Stimulated activated naive CD8-positive, alpha-beta T cell treated with anti-CD3 and anti-CD28 coated beads, Interleukin-15, amount 100 ng/mL, for 72 hours (primary cell): ENCODE data around the gene ASCC2.
"Not testable (repeated sequence)": the region's sequence is repeated elsewhere in the genome, so short reads cannot be mapped to it uniquely, and the experiment has no call there.

Experiments used
- ATAC-seq: fragments of 150-1000 bp; cut with Tn5 transposase; 2 replicates; pipeline ENCODE4 v1.10.0; 2021; ENCODE audit warnings: mild to moderate bottlenecking, moderate library complexity
- DNase-seq, 2 donors: peaks; one replicate each; pipeline ENCODE4 v3.0.0; 2021 to 2022
- H3K27ac Mint-ChIP-seq, 2 donors: one replicate each; pipeline ENCODE4 v1.8.0; 2022; ENCODE audit warnings: mild to moderate bottlenecking in 2 of 2, mixed read lengths in 2 of 2, moderate library complexity in 2 of 2
- H3K27me3 Mint-ChIP-seq: one replicate; pipeline ENCODE4 v1.8.0; 2022; ENCODE audit warnings: mixed read lengths
- H3K4me1 Mint-ChIP-seq: one replicate; pipeline ENCODE4 v1.8.0; 2022; ENCODE audit warnings: mild to moderate bottlenecking, mixed read lengths
- H3K4me3 Mint-ChIP-seq, 2 donors: one replicate each; pipeline ENCODE4 v1.8.0; 2022; ENCODE audit warnings: mild to moderate bottlenecking in 2 of 2, mixed read lengths in 2 of 2, moderate library complexity in 1 of 2
- H3K9me3 Mint-ChIP-seq, 2 donors: one replicate each; pipeline ENCODE4 v1.8.0; 2022; ENCODE audit warnings: mixed read lengths in 2 of 2

ASCC2 gene

DNA sequence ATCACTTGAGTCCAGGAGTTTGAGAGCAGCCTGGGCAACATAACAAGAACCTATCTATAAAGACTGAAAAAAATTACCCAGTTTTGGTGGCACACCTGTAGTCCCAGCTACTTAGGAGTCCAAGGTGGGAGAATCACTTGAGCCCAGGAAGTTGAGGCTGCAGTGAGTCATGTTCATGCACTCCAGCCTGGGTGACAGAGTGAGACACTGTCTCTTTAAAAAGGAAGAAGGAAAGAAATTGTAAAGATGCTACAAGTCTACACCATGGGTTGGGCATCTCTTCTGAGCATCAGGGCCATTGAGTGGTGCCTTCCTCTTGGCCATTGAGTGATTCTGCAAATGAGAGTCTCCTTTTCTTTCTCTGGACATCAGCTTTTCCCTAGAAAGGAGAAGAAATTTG, 29.2 kb upstream of the ASCC2 start:
- DNase-seq: no peak
- peak overlapping the region in 1 of 2 donors; percentile 34 for H3K27ac Mint-ChIP-seq
- no peaks in the 10 kb centered on the region for H3K9me3 Mint-ChIP-seq
- peaks cover 10% of the 10 kb centered on the region for H3K27me3 Mint-ChIP-seq
- H3K4me3 Mint-ChIP-seq: no peak overlapping the region
- peaks cover 6% of the 10 kb centered on the region for H3K4me1 Mint-ChIP-seq
- ATAC-seq: no peak

GRCh38 chr22:29865572-29865971, 27.5 kb upstream of the ASCC2 start:
- not testable (repeated sequence) for H3K9me3 Mint-ChIP-seq

DNA sequence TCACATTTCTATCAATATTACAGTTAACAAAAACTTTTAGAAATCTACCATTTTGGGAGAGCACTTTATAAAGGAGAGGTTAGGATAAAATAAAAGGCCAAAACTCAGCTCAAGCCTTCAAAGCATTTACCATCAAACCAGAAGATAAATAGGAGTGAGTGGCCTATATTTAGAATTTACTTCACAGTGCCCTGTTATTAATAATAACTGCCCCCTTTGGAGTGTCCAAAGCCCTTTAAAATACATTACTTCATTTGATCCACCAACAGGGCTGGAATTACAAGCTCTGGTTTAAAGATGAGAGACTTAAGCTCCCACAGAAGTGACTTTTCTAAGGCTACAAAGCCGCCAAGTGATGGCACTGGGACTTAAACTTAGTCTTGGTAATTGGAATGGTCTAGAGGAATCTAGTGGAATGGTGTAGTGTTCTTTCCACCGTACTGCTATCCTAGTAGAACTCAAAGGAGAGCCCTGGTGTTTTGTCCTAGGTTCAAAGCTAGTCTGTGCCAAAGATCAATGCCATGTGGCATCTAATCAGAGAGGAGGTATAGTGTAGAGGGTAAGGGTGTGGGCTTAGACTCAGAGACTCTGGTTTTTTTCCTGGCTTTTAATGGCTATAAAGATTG, 23.7 kb upstream of the ASCC2 start:
- Mint-ChIP-seq H3K4me1 (no peaks in the 10 kb centered on the region), H3K27ac (no peak overlapping the region), H3K27me3 (no peaks in the 10 kb centered on the region), H3K9me3 (no peaks in the 10 kb centered on the region), H3K4me3 (no peak overlapping the region)
- DNase-seq (no peak), ATAC-seq (no peak)

More at GRCh38 chr22:29865572-29865971, 27.5 kb upstream of the ASCC2 start:
- not testable (repeated sequence) for H3K4me1 Mint-ChIP-seq, ATAC-seq, DNase-seq, H3K4me3 Mint-ChIP-seq, H3K27ac Mint-ChIP-seq
- peaks cover 10% of the 10 kb centered on the region for H3K27me3 Mint-ChIP-seq

- Mint-ChIP-seq H3K27me3 (no peaks in the 10 kb centered on the region), H3K4me3 (no peak overlapping the region), H3K9me3 (no peaks in the 10 kb centered on the region), H3K4me1 (no peaks in the 10 kb centered on the region), H3K27ac (peak overlapping the region in 1 of 2 donors; percentile 2)
- no peak for ATAC-seq
- no peak for DNase-seq
These were observed 22.1 kb upstream of the ASCC2 start for GRCh38 chr22:29860006-29860766.

DNA sequence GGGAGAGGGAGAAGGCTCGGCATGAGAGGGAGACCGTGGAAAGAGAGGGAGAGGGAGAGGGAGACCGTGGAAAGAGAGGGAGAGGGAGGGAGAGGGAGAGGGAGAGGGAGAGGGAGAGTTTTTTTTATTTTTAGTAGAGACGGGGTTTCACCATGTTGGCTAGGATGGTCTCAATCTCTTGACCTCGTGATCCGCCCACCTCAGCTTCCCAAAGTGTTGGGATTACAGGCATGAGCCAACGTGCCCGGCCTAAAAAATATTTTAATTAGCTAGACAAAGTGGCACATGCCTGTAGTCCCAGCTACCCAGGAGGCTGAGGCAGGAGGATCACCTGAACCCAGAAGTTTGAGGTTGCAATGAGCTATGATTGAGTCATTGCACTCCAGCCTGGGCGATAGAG, 21.0 kb upstream of the ASCC2 start:
- not testable (repeated sequence) for ATAC-seq, H3K4me1 Mint-ChIP-seq, H3K27me3 Mint-ChIP-seq, H3K9me3 Mint-ChIP-seq, H3K4me3 Mint-ChIP-seq, H3K27ac Mint-ChIP-seq, DNase-seq

GRCh38 chr22:29856496-29856895, 18.4 kb upstream of the ASCC2 start:
- no peaks in the 10 kb centered on the region for H3K9me3 Mint-ChIP-seq
- H3K4me1 Mint-ChIP-seq: no peaks in the 10 kb centered on the region
- H3K27me3 Mint-ChIP-seq: peaks cover 7% of the 10 kb centered on the region
- no peak overlapping the region for H3K27ac Mint-ChIP-seq
- H3K4me3 Mint-ChIP-seq: no peak overlapping the region
- DNase-seq (no peak), ATAC-seq (no peak)

GRCh38 chr22:29855611-29856181, 17.6 kb upstream of the ASCC2 start:
- H3K27me3 Mint-ChIP-seq: peaks cover 7% of the 10 kb centered on the region
- ATAC-seq: no peak
- no peak for DNase-seq
- peak overlapping the region in 1 of 2 donors; percentile 44 for H3K27ac Mint-ChIP-seq
- H3K4me3 Mint-ChIP-seq: no peak overlapping the region
- H3K4me1 Mint-ChIP-seq: no peaks in the 10 kb centered on the region
- H3K9me3 Mint-ChIP-seq: no peaks in the 10 kb centered on the region

DNA sequence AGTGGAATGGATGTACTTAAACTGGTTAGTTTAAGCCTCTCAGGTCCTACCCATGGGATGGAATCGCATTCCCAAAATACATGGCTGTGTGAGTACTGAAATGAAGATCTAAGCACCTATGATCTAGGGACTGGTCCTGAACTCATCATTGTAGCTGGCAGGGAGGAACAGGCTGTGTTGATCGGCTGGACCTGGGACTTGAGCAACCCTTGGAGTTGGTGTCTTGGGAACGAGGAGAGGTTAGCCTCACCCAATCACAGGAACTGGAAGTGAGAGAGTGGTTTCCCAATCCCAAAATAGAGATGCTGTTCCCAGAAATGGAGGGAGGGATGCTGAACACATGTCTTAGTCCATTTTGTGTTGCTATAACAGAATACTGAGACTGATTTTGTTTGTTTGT, 16.4 kb upstream of the ASCC2 start:
- H3K27ac Mint-ChIP-seq: no peak overlapping the region
- no peaks in the 10 kb centered on the region for H3K9me3 Mint-ChIP-seq
- DNase-seq (no peak), ATAC-seq (no peak)
- H3K27me3 Mint-ChIP-seq: peaks cover 7% of the 10 kb centered on the region
- no peaks in the 10 kb centered on the region for H3K4me1 Mint-ChIP-seq
- no peak overlapping the region for H3K4me3 Mint-ChIP-seq

- ATAC-seq (no peak), DNase-seq (no peak)
- Mint-ChIP-seq H3K4me3 (no peak overlapping the region), H3K9me3 (peaks cover 8 to 13% of the 10 kb centered on the region in 2 donors), H3K27me3 (no peaks in the 10 kb centered on the region), H3K27ac (no peak overlapping the region), H3K4me1 (no peaks in the 10 kb centered on the region)
These were observed 10.0 kb upstream of the ASCC2 start for GRCh38 chr22:29848111-29848510.

- ATAC-seq: no peak
- H3K27ac Mint-ChIP-seq: no peak overlapping the region
- H3K4me3 Mint-ChIP-seq: no peak overlapping the region
- H3K9me3 Mint-ChIP-seq: peaks cover 8 to 13% of the 10 kb centered on the region in 2 donors
- DNase-seq: no peak
- no peaks in the 10 kb centered on the region for H3K27me3 Mint-ChIP-seq
- H3K4me1 Mint-ChIP-seq: no peaks in the 10 kb centered on the region
These were observed 8.2 kb upstream of the ASCC2 start for GRCh38 chr22:29846290-29846689.

GRCh38 chr22:29842740-29843139, 4.7 kb upstream of the ASCC2 start:
- Mint-ChIP-seq H3K4me1 (peaks cover 11% of the 10 kb centered on the region), H3K27ac (no peak overlapping the region), H3K4me3 (no peak overlapping the region), H3K9me3 (peaks cover 13% of the 10 kb centered on the region in 2 donors), H3K27me3 (no peaks in the 10 kb centered on the region)
- ATAC-seq: no peak
- DNase-seq: no peak

GRCh38 chr22:29842172-29842571, 4.1 kb upstream of the ASCC2 start:
- Mint-ChIP-seq H3K4me3 (no peak overlapping the region), H3K27ac (no peak overlapping the region), H3K27me3 (no peaks in the 10 kb centered on the region), H3K9me3 (peaks cover 13% of the 10 kb centered on the region in 2 donors), H3K4me1 (peaks cover 17% of the 10 kb centered on the region)
- ATAC-seq (no peak), DNase-seq (no peak)

DNA sequence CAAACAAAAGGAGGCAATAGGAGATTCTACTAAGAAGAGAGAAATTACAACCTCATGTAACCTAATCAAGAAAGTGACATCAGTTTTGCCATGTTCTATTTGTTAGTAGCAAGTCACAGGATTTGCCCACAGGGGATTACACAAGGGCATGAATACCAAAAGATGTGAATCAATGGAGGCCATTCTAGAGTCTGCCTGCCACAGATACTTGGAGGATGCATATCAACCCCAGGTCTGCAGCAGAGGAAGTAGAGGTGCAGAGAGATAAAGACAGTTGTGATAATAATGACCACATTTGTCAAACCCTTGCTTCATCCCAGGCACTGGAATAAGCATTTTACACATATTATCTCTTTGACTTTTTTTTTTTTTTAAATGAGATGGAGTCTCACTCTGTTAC, 2.4 kb upstream of the ASCC2 start:
- H3K9me3 Mint-ChIP-seq: peaks cover 2 to 5% of the 10 kb centered on the region in 2 donors
- H3K27ac Mint-ChIP-seq: no peak overlapping the region
- peaks cover 32% of the 10 kb centered on the region for H3K4me1 Mint-ChIP-seq
- H3K27me3 Mint-ChIP-seq: no peaks in the 10 kb centered on the region
- DNase-seq (no peak), ATAC-seq (no peak)
- no peak overlapping the region for H3K4me3 Mint-ChIP-seq

DNA sequence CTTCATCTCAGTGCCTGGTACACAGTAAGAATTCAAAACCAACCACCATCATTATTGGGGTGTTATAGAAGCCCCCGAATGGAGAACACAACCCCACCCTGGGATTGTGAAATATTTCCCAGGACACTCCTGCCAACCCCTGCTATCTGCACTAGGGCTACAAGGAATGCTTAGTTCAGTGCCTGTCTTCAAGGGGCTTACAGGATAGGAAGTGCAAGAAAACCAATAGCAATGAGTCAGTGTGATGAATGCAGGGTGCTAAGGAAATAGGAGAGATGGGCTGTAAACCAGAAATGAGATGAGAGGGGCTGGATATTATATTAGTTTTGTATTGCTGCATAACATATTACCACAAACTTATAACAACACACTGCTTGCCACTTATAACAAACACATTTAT, 965 bp upstream of the ASCC2 start:
- Mint-ChIP-seq H3K4me1 (peaks cover 34% of the 10 kb centered on the region), H3K27ac (peak overlapping the region in 1 of 2 donors; percentile 84), H3K9me3 (peaks cover 0 to 5% of the 10 kb centered on the region in 2 donors), H3K27me3 (no peaks in the 10 kb centered on the region), H3K4me3 (peak overlapping the region in 1 of 2 donors; percentile 99)
- no peak for ATAC-seq
- DNase-seq: no peak

DNA sequence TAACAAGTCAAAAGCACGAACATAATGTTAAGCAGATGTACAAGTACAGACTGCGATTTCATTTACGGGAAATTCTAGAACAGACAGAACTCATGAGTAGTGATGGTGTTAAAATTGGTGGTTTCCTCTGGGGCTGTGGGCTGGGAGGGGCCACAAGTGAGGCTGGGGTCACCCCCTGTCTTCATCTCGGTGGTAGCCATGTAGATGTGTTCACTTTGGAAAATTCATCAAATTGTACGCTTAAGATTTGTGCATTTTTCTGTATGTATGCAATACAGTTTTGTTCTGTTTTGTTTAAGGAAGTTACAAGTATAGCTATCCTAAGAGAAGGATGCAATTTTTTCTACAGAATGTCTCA, 504 bp upstream of the ASCC2 start:
- Mint-ChIP-seq H3K4me3 (peak overlapping the region; percentile 87 to 99), H3K27me3 (no peaks in the 10 kb centered on the region), H3K27ac (peak overlapping the region; percentile 77 to 84), H3K9me3 (peaks cover 0 to 5% of the 10 kb centered on the region in 2 donors), H3K4me1 (peaks cover 34% of the 10 kb centered on the region)
- no peak for DNase-seq
- peak; percentile 43 for ATAC-seq

- peak overlapping the region; percentile 87 to 99 for H3K4me3 Mint-ChIP-seq
- peaks cover 34% of the 10 kb centered on the region for H3K4me1 Mint-ChIP-seq
- not testable (repeated sequence) for DNase-seq, H3K27ac Mint-ChIP-seq, ATAC-seq, H3K9me3 Mint-ChIP-seq, H3K27me3 Mint-ChIP-seq
These were observed 1.2 kb downstream of the ASCC2 start for GRCh38 chr22:29836791-29837370.
